GM04504 (cell line): Measurements from ENCODE around the gene GRIK1.

Experiments used
- DNase-seq: peaks from one replicate; pipeline ENCODE4 v3.0.0-alpha.2; 2012; ENCODE audit warnings: low read depth

GRIK1 gene

DNA sequence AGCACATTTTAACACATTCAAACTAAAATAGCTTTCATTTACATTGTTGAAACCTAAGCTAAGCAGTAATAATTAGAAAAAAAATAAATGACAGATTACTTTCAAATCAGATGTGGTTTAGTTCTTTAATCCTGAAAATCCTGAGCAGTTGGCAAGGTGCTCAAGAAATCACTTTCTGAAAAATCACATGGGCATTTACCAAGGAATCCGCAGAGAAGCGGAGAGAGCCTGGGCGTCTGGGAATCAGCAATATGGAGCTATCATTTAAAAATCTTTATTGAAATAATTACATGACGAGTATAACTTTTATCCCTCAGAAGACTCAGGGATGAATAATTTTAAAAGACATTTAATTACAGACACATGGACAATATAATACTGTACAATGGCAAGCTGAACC, 30.2 kb downstream of the GRIK1 start:
- DNase-seq = no peak

DNA sequence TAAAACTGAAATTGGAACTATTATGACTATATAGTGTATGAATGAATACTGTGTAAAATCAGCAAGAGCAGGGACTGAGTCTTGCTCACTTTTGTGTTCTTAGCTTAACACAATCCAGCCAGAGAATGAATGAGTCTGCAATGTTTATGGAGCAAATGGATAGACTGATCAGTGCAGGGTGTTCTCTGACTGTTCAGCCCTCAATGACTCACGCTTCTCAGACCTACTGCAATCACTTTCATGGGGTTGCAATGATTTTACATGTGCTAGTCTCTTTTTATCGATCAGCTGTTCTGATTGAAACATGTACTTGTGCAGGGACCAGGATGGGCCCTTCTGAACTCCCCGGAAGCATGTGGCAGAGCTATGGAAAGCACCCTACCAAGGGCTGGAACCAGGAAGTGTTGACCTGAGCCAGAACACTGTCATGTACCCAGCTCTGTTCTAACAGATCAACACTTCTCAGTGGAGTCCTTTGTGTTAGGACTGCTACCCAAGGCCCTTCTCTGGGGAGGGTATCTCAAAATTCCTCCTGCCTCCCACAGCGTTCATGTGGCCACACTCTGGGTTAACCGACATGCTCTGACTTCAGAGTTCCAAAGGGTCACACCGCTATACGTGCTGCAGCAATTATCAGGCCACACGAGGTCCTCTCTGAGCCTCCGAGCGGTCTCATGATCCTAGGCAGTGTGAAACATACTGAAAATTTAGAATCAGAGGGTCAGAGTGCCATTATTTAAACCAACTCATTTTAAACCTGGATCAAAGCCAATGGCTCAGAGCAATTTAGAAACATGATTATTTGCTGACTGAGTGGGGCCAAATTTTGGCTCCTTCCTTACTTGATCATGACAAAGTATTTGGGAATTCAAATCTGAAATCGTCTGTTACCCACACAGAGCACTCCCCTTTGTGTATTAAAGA, 35.2 kb downstream of the GRIK1 start:
- no peak for DNase-seq

- no peak for DNase-seq
Observed at GRCh38 chr21:29896884-29897283, 42.9 kb downstream of the GRIK1 start.

DNA sequence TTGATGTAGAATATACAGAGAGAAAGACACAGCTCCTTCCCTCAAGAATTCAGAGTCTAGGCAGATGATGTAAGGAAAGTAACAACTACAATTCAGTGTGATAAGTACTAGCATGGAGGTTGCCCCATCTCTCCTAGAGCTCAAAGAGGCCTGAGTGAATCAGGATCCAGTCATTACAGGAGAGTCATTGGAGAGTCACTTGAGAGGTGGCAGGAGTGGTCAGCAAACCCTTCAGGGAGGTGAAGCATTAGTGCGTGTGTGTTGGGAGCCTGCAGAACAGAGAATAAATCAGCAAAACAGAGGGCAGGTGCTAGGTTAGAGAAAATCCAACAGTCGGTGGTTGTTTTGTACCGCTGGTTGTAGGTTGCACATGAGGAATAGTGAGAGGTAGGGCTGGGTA, 46.1 kb downstream of the GRIK1 start:
- no peak for DNase-seq

- DNase-seq = no peak
Observed at GRCh38 chr21:29892379-29892778, 47.4 kb downstream of the GRIK1 start.

GRCh38 chr21:29888437-29888836, 51.4 kb downstream of the GRIK1 start:
- DNase-seq = peak; percentile 3

DNA sequence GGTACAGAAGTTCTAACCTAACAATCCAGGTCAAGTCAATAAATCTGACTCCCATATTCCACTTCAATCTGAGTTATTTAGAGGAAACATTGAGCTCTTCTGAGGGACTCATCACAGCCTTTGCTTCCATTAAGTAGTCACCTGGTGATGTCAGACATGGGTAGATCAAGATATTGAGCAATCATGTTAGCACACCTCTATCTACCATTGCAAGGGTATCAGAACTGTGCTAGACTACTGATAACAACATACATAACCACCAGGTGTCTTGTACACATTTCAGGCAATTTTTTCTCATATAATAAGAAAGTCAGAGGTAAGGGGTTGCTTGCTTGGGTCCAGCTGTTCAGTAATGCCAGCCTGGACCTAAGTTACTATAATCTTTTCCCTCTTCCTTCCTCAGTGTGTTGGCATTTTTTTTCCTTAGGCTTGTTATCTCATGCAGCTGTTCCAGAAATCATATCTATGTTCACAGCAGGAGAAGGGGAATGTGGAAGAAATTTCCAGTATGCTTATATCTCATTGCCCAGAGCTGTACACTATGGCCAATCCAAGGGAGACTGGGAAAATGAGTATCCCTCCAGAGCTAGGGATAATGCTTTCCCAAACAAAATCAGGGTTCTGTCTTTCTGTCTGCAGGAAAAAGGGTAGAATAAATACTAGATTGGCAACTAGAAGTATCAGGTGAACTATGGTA, 52.3 kb downstream of the GRIK1 start:
- no peak for DNase-seq

DNA sequence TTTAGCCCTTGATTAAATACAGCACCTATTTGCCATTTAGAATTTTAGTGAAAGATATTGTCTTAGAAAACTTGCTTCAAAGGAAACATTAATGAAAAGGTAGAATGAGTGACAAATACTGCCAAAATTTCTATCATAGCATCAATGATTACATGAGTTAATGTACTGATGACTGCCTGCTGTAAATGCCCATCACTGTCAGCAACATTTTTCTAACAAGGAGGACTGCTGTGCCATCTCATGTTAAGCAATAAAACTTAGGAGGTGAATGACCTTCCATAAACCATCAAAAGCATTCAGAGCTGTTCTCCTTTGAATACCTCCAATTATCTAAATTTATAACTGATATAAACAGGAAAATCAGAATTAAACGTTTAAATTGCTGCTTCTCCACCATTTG, 54.3 kb downstream of the GRIK1 start:
- no peak for DNase-seq

DNA sequence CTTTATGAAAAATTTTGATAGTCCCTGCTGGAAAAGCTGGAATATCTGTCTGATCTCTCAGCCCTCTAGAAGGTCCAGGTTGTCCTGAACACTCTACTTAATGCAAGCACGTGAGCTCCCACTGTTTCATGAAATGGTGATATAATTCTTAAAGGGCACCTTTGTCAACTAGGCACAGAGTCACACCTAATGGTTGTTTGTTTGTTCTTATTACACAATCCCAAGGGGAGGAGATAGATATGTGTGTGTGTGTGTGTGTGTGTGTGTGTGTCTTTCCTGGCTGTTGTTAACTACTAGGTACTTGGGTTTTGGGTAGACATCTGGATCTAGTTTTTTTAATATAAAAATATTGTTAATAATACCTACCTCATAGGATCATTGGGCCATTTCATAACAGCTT, 63.9 kb downstream of the GRIK1 start:
- DNase-seq = no peak

GRCh38 chr21:29875036-29875716, 64.6 kb downstream of the GRIK1 start:
- no peak for DNase-seq

- no peak for DNase-seq
Observed at GRCh38 chr21:29873908-29874307, 65.9 kb downstream of the GRIK1 start.

DNA sequence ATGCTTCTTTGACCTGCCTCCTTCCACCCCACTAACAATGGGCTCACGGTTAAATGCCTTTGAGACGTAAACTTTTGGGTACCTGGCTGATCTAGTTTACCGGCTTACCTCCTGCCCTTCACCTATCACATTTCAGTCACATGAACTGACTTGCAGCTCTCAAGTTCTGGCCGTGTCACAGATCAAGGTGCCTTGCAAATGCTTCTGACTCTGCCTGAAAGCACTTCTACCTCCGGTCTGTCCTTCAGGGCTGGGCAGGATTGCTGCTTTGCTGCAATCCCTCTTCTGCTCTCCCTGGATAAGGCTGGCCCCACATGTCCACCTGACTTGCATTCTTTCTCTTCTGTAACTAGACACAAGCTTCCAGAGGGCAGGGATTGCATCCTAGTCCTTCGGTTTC, 69.0 kb downstream of the GRIK1 start:
- no peak for DNase-seq

DNA sequence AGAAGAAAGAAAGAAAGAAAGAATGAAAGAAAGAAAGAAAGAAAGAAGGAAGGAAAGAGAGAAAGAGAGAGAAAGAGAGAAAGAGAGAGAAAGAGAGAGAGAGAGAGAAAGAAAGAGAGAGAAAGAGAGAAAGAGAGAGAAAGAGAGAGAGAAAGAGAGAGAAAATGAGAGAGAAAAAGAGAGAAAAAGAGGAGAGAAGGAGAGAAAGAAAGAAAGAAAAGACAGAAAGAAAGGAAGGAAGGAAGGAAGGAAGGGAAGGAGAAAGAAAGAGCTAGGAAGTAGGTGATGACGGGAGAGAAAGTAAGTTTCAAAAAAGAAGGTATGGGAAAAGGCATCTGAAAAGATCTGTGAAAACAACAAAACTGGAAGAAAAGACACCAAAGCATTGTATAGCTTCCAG, 72.0 kb downstream of the GRIK1 start:
- no peak for DNase-seq

DNA sequence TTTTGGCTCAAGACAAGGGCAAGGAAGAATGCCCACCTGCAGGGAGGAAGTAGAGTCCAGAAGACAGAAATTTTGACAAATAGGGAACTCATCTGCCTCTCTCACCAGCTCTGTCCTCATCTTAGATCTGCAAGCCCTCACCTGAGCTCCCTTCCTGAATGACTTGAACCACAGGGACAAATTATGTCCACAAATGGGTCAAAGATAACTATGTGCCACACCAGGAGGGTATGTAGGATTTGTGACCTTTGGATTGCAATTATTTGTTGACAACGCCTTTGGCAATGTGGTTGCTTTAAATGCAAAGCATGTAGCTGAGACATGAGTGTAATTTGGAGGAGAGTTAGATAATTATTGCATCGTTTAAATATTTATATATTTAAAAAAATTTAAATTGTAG, 79.5 kb downstream of the GRIK1 start:
- DNase-seq = no peak

- DNase-seq = no peak
Observed at GRCh38 chr21:29857150-29857549, 82.6 kb downstream of the GRIK1 start.

DNA sequence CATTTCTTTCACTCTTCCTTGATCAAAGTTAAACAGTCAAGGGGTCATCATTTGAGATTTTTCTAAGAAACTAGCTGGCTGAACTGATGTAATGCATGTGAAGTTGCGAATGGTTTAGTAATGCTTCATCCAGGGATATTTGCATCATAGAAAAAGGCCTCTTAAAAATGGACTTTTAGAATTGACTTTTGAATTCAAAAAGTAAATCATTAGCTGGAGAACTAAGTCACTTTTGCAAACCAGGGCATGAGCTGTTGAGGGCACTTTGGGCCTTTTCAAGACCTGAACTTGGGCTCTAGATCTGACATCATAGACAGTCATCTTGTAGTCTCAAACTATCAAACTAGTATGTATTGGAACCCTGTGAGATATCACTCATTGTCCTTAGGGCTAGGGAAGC, 85.0 kb downstream of the GRIK1 start:
- DNase-seq = no peak

DNA sequence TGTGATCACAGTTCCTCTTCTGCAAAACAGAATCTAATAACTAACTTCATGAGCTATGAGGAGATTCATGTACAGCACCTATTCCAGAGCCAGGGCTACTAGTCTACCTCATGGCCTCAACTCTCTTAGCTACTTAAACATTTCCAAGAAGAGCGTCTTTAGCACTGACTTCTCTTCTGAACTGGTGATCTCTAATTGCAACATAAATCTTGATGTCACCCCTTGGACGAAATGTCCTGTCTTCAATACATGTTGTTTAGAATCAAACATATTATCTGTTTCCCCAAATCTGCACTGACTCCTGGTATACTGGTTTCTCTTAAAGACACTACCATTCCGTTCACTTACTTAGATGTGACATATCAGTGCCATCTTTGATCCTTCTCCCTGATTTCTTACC, 88.2 kb downstream of the GRIK1 start:
- no peak for DNase-seq

DNA sequence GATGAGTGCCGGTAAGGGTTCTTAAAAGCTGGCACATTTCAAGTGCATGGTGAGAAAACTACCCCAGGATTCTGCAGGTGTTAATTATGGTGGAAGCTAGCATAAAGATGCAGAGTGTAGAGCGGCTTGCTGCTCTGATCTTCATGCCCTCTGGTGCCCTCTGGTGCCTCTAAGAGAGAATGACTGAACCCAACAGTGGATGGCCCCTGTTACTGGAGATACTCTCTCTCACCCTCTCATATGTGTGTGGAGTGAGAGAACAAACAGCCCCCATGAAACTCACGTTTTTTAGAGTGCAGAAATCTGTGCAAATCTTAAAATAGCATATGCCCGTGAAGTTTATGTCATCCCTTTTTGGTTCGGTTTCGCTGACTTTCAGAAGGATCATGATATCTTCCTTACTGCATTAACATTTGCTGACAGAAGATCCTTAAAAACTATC, 90.0 kb downstream of the GRIK1 start:
- DNase-seq = peak; percentile 19

DNA sequence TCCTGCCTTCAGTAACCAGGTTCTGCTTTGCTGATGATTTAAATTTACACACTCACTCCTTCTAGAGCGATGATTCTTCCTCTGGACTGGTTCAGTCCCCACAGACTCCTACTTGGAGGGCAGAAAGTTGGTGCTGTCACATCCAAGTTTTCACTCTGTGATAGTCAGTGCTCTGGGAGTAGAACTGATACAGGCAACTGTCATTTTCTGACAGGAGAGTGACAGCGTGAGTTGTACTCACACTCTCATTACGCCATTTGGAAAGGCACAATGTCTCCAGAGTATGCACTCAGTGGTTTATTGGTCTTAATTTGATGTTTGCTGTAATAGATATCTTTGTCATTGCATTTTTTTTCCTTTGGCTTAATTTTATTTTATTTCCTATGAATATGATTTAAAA, 96.0 kb downstream of the GRIK1 start:
- DNase-seq = no peak

GRCh38 chr21:29834617-29835016, 105.2 kb downstream of the GRIK1 start:
- DNase-seq = no peak

DNA sequence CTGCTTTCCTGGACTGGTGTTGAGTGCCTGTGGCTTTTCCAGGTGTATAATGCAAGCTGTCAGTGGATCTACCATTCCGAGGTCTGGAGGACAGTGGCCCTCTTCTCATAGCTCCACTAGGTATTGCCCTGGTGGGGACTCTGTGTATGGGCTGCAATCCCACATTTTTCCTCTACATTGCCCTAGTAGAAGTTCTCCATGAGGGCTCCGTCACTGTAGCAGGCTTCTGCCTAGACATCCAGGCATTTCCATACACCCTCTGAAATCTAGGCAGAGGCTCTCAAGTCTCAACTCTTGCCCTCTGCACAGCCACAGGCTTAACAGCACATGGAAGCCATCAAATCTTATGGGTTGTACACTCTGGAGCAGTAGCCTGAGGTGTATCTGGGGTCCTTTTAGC, 107.6 kb downstream of the GRIK1 start:
- DNase-seq = no peak

DNA sequence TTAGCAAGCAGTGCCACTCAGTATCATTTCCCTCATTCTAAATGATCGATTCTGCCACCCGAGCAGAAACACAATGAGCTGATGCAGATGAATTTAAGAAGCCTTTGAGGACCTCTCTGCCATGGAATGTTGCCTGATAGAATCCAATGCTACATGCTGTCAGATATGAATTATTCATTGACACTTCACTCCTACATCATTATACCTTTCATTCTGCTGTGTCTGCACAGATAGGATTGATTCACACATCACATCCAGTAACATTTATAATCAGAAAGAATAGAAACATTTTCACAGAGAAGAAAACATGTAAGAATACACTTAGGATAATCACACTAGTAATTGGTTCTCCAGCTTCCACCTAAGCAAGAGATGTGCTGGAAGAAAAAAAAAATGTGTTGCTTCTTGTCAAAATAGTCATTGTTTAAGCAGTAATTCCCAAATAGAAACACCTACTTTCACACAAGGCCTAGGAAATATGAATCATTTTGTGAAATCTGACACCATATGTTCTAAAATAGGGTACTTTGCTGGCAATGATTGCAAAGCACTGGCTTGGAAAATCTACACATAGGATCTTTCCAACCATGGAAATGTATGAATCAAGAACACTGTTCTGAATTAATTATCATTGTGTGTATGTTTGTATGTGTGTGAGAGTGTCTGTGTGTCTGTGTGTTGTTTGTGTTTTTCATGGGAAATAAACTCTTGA, 110.1 kb downstream of the GRIK1 start:
- no peak for DNase-seq
